Activated CD8-positive, alpha-beta memory T cell treated with anti-CD3 and anti-CD28 coated beads for 48 hours (primary cell): ENCODE results near the gene TCN1.

Experiments
- DNase-seq, 3 experiments: peaks; one replicate each; pipeline ENCODE4 v3.0.0-alpha.2; 2020; ENCODE audit warnings: low read depth in 2 of 3, low spot score in 2 of 3

TCN1 gene

GRCh38 chr11:59810189-59810910 lies 55.9 kb downstream of the TCN1 start, which contains the start of gene MRPL16:
Gene MRPL16, minus strand, starts transcription at chr11:59810778. Its CDS starts 120 bp downstream, at chr11:59810658.
- peak; percentile 70 to 87 (median 77) for DNase-seq

GRCh38 chr11:59807047-59807610 lies 59.2 kb downstream of the TCN1 start:
- DNase-seq: no peak

- no peak for DNase-seq
Measured at GRCh38 chr11:59804061-59804460, 62.2 kb downstream of the TCN1 start.
